HepG2 (cell line): ENCODE data around the gene CASZ1. TPM values are rescaled to one million over a fixed set of nuclear protein-coding genes. Genes with fewer than 3 reads are reported as not detected.

Experiments used
- ATAC-seq: fragments of 200-7000 bp; cut with Tn5 transposase; 3 replicates; pipeline ENCODE4 v1.9.1; 2020; ENCODE audit warnings: mild to moderate bottlenecking, moderate library complexity
- BruUV-seq: library from RNA; stranded (reverse); fragments of 400-500 nt; replicated peaks from 2 replicates; lab custom pipeline; 2021; lab: Mats Ljungman, UMichigan
- CTCF ChIA-PET: fragments of 300-600 bp; formaldehyde crosslinking; extraction: SDS; loops from one replicate; lab custom pipeline; 2021; ENCODE audit warnings: low total read pairs, inconsistent platforms, low intra/inter-chr PET ratio; lab: Yijun Ruan, JAX
- POLR2A ChIA-PET: fragments of 350-600 bp; sonication (Branson Sonifier 250); formaldehyde crosslinking; loops from one replicate; lab custom pipeline; 2020; ENCODE audit warnings: antibody characterized with exemption, inconsistent platforms; lab: Yijun Ruan, JAX
- DNase-seq: peaks from one replicate; pipeline ENCODE4 v3.0.0-alpha.2; 2015; ENCODE audit warnings: low spot score
- FAIRE-seq: peaks from 3 replicates; lab custom pipeline; 2011; peaks lifted over from hg19 to GRCh38; lab: Jason Lieb, UNC
- H2AFZ ChIP-seq: one replicate; pipeline ENCODE4 v1.6.1; 2011; ENCODE audit warnings: low read length, inconsistent platforms
- H3K27ac ChIP-seq: fragments of 300-600 bp; 3 replicates; pipeline ENCODE4 v1.8.0; 2011; ENCODE audit warnings: mixed run types, mild to moderate bottlenecking, mixed read lengths, low read length, inconsistent platforms; ENCODE audit not compliant: insufficient read depth; ENCODE audit errors: extremely low read length
- H3K27me3 ChIP-seq, 2 experiments: fragments of 200-600 bp in 1 of 2; 2 replicates in 1 of 2; 3 replicates in 1 of 2; pipeline versions ENCODE4 v1.6.0 to v1.8.0; 2011; ENCODE audit warnings: low read length in 2 of 2, mild to moderate bottlenecking in 2 of 2, moderate library complexity in 2 of 2, inconsistent platforms in 1 of 2; ENCODE audit not compliant: insufficient read depth in 2 of 2, control insufficient read depth in 1 of 2
- H3K36me3 ChIP-seq, 2 experiments: fragments of 200-600 bp in 1 of 2; replicated peaks in 1 of 2; 2 replicates in 1 of 2; 3 replicates in 1 of 2; pipeline versions ENCODE4 v1.5.1 to v1.8.0; 2011; ENCODE audit warnings: low read length in 2 of 2, inconsistent platforms in 1 of 2; ENCODE audit not compliant: insufficient read depth in 2 of 2, control insufficient read depth in 1 of 2
- H3K4me1 ChIP-seq: 2 replicates; pipeline ENCODE4 v1.5.1; 2012; ENCODE audit warnings: low read length, inconsistent platforms; ENCODE audit not compliant: insufficient read depth
- H3K4me2 ChIP-seq: 2 replicates; pipeline ENCODE4 v1.6.0; 2011; ENCODE audit warnings: low read depth, low read length, inconsistent platforms
- H3K4me3 ChIP-seq, 3 experiments: fragments of 200-600 bp in 1 of 3; sonication (generic), shearing (Covaris generic) in 1 of 3; replicated peaks in 1 of 3; 2 replicates each; pipeline ENCODE4 v1.5.1; 2011 to 2016; ENCODE audit warnings: low read length in 3 of 3, inconsistent platforms in 2 of 3, low read depth in 2 of 3, mild to moderate bottlenecking in 2 of 3, control low read depth in 1 of 3, mixed read lengths in 1 of 3; ENCODE audit not compliant: insufficient read depth in 1 of 3
- H3K79me2 ChIP-seq: one replicate; pipeline ENCODE4 v1.6.1; 2011; ENCODE audit warnings: low read length, inconsistent platforms; ENCODE audit not compliant: insufficient read depth
- H3K9ac ChIP-seq: 2 replicates; pipeline ENCODE4 v1.6.0; 2011; ENCODE audit warnings: mild to moderate bottlenecking, low read depth, low read length, inconsistent platforms; ENCODE audit not compliant: insufficient read depth
- H3K9me3 ChIP-seq: 2 replicates; pipeline ENCODE4 v1.5.1; 2012; ENCODE audit warnings: mild to moderate bottlenecking, low read length
- H4K20me1 ChIP-seq: 2 replicates; pipeline ENCODE4 v1.6.0; 2011; ENCODE audit warnings: inconsistent platforms, mild to moderate bottlenecking, low read length, moderate library complexity; ENCODE audit not compliant: insufficient read depth
- FLYWCH1 ChIP-seq: sonication (generic); formaldehyde crosslinking; IDR thresholded peaks from 2 replicates; pipeline ENCODE4 v1.8.1; 2023; ENCODE audit warnings: mild to moderate bottlenecking, missing genetic modification reagents
- SNAPC4 ChIP-seq: sonication (generic); formaldehyde crosslinking; IDR thresholded peaks from 2 replicates; pipeline ENCODE4 v1.4.0; 2020; ENCODE audit warnings: mild to moderate bottlenecking, missing genetic modification reagents
- TRIM22 ChIP-seq: fragments of 450-650 bp; IDR thresholded peaks from 2 replicates; pipeline ENCODE4 v1.6.1; 2017
- XRCC5 ChIP-seq: fragments of 200-400 bp; formaldehyde crosslinking; optimal IDR thresholded peaks from 2 replicates; pipeline ENCODE3; 2017; ENCODE audit warnings: mild to moderate bottlenecking, low read length
- ZNF142 ChIP-seq: sonication (generic); formaldehyde crosslinking; IDR thresholded peaks from 2 replicates; pipeline ENCODE4 v1.4.0; 2020; ENCODE audit warnings: missing genetic modification reagents
- WGBS: methylation state at CpG from one replicate; pipeline ENCODE4 v1.1.6; 2017; ENCODE audit warnings: low lambda C conversion rate; 5-methylcytosine and 5-hydroxymethylcytosine counted together
- in situ Hi-C: cut with HindIII; loops from 2 replicates; pipeline ENCODE4 v1.10.0; 2017; ENCODE audit warnings: low pct_unique_long_range_greater_than_20kb; ENCODE audit not compliant: extremely low pct_ligation_motif_present
- intact Hi-C: fragments of 100-400 bp; cut with micrococcal nuclease; formaldehyde crosslinking; loops from one replicate; pipeline ENCODE4 v1.10.0; 2022; ENCODE audit not compliant: unreplicated experiment
- polyA plus RNA-seq, 8 experiments: library from polyadenylated mRNA; depleted of rRNA in 3 of 8; stranded (reverse) in 7 of 8; unstranded in 1 of 8; fragments of >200 nt; fragmentation: Illumina TruSeq in 4 of 8; extraction: Trizol in 4 of 8; gene quantifications; 2 replicates each; pipeline versions ENCODE4 v1.2.1 to v1.2.3, GENCODE V29; 2011 to 2016; ENCODE audit warnings: low read depth in 4 of 8, missing spikeins in 1 of 8, mixed read lengths in 1 of 8; ENCODE audit not compliant: insufficient read depth in 1 of 8
- total RNA-seq, 5 experiments: library from RNA; depleted of rRNA; stranded (reverse); fragments of >200 nt; fragmentation: Illumina TruSeq; extraction: Trizol; gene quantifications; 2 replicates each; pipeline ENCODE4 v1.2.3, GENCODE V29; 2016; ENCODE audit warnings: low read depth in 1 of 5

The CASZ1 gene
- total and polyA plus RNA-seq, 2 of the 13 experiments (the other 11 are each of a cell fraction or from before 2014, with no cell fraction given), result 1.9 to 3.7 TPM

- TF ChIP-seq SNAPC4 (no peak), TRIM22 (no peak)
These were observed 21.7 kb downstream of the CASZ1 start (continued) for GRCh38 chr1:10774615-10775310.

GRCh38 chr1:10773851-10774614, 22.4 kb downstream of the CASZ1 start:
- DNase-seq, result no peak
- Histone ChIP-seq H3K27me3 (peaks cover 4 to 25% of the 10 kb centered on the region in 2 experiments; a peak in 2 of 5 replicates), H3K4me1 (peaks cover 6% of the 10 kb centered on the region; the same call in 1 of the 2 replicates), H3K36me3 (no peaks in the 10 kb centered on the region), H3K4me2 (no peak overlapping the region), H3K9ac (no peak overlapping the region), H4K20me1 (no peaks in the 10 kb centered on the region), H3K4me3 (no peak overlapping the region), H3K27ac (no peak overlapping the region), H3K9me3 (no peaks in the 10 kb centered on the region), H2AFZ (no peak overlapping the region), H3K79me2 (no peaks in the 10 kb centered on the region)
- ChIA-PET CTCF (no interaction called here), POLR2A (no interaction called here)
- ATAC-seq, result peak; percentile 26; the same call in 2 of the 3 replicates
- 39% methylated on average over 12 of the region's 17 CpGs for WGBS
- TF ChIP-seq XRCC5, result no peak
- no peak for TF ChIP-seq ZNF142 (CRISPR knock-in tag)
- TF ChIP-seq FLYWCH1 (CRISPR knock-in tag), result no peak
- intact Hi-C loops (no loop called here), in situ Hi-C loops (no loop called here)
- BruUV-seq, result no TSS peak
- FAIRE-seq, result no peak
